ENCODE measurements around the gene ALDH1A3. TPM values are rescaled to one million over a fixed set of nuclear protein-coding genes. Genes with fewer than 3 reads are reported as not detected.
A peak's percentile ranks its signal among the peaks of the same experiment; 100 is the strongest.

ALDH1A3 gene
- total RNA-seq, 1 donor from 2014 or later: 10.9 TPM

GRCh38 chr15:100898661-100899462, 19.2 kb downstream of the ALDH1A3 start:
- no peak for TF ChIP-seq CTCF (IDR thresholded peaks at IDR 0.05)
- intact Hi-C loops (cut with DNase I): no loop called here
- H3K27me3 ChIP-seq: no peaks in the 10 kb centered on the region
- no peaks in the 10 kb centered on the region for H3K36me3 ChIP-seq
- no peak overlapping the region for H3K4me3 ChIP-seq
- H3K27ac ChIP-seq: no peak overlapping the region
- H3K9me3 ChIP-seq: no peaks in the 10 kb centered on the region
- peak in 1 of 2 donors; percentile 61 for DNase-seq (ENCODE audit: low spot score in 2 of 2)
- H3K4me1 ChIP-seq: peaks cover 0 to 28% of the 10 kb centered on the region in 2 donors

GRCh38 chr15:100899601-100900000, 20.0 kb downstream of the ALDH1A3 start:
- Histone ChIP-seq H3K9me3 (no peaks in the 10 kb centered on the region), H3K27me3 (no peaks in the 10 kb centered on the region), H3K4me1 (peaks cover 0 to 23% of the 10 kb centered on the region in 2 donors), H3K4me3 (no peak overlapping the region), H3K27ac (no peak overlapping the region), H3K36me3 (no peaks in the 10 kb centered on the region)
- peak in 1 of 2 donors; percentile 22 for DNase-seq (ENCODE audit: low spot score in 2 of 2)
- intact Hi-C loops (cut with DNase I): no loop called here
- no peak for TF ChIP-seq CTCF (IDR thresholded peaks at IDR 0.05)

GRCh38 chr15:100900136-100900794, 20.6 kb downstream of the ALDH1A3 start:
- Histone ChIP-seq H3K27ac (no peak overlapping the region), H3K4me1 (peaks cover 0 to 19% of the 10 kb centered on the region in 2 donors), H3K9me3 (no peaks in the 10 kb centered on the region), H3K36me3 (no peaks in the 10 kb centered on the region), H3K27me3 (no peaks in the 10 kb centered on the region), H3K4me3 (no peak overlapping the region)
- DNase-seq (ENCODE audit: low spot score in 2 of 2): peak in 1 of 2 donors; percentile 35
- no peak for TF ChIP-seq CTCF (IDR thresholded peaks at IDR 0.05)
- intact Hi-C loops (cut with DNase I): loop anchor here (10.0 kb wide), 1 partner anchor 745 kb away; no protein-coding TSS in a partner anchor

- Histone ChIP-seq H3K27me3 (no peaks in the 10 kb centered on the region), H3K4me1 (peaks cover 0 to 19% of the 10 kb centered on the region in 2 donors), H3K27ac (no peak overlapping the region), H3K9me3 (no peaks in the 10 kb centered on the region), H3K36me3 (no peaks in the 10 kb centered on the region), H3K4me3 (no peak overlapping the region)
- intact Hi-C loops (cut with DNase I): loop anchor here (10.0 kb wide), 1 partner anchor 744 kb away; no protein-coding TSS in a partner anchor
- DNase-seq (ENCODE audit: low spot score in 2 of 2): peak in 1 of 2 donors; percentile 33
- TF ChIP-seq CTCF (IDR thresholded peaks at IDR 0.05): no peak
Observed at GRCh38 chr15:100900795-100901169, 21.2 kb downstream of the ALDH1A3 start.

GRCh38 chr15:100901296-100901695, 21.7 kb downstream of the ALDH1A3 start:
- H3K36me3 ChIP-seq: no peaks in the 10 kb centered on the region
- TF ChIP-seq CTCF (IDR thresholded peaks at IDR 0.05): no peak
- no peak overlapping the region for H3K27ac ChIP-seq
- H3K4me3 ChIP-seq: no peak overlapping the region
- H3K9me3 ChIP-seq: no peaks in the 10 kb centered on the region
- peak in 1 of 2 donors; percentile 53 for DNase-seq (ENCODE audit: low spot score in 2 of 2)
- H3K27me3 ChIP-seq: no peaks in the 10 kb centered on the region
- intact Hi-C loops (cut with DNase I): loop anchor here (10.0 kb wide), 1 partner anchor 744 kb away; no protein-coding TSS in a partner anchor
- peaks cover 0 to 19% of the 10 kb centered on the region in 2 donors for H3K4me1 ChIP-seq

All from ascending aorta (tissue), 2 donors.